Mesangial cell (primary cell): ENCODE measurements around the gene B4GALNT4. TPM values are rescaled to one million over a fixed set of nuclear protein-coding genes. Genes with fewer than 3 reads are reported as not detected.

Source experiments
- total RNA-seq: library from RNA; depleted of rRNA; stranded (reverse); fragments of >200 nt; gene quantifications from 2 replicates; pipeline ENCODE4 v1.2.3, GENCODE V29; 2015

Gene B4GALNT4, protein sequence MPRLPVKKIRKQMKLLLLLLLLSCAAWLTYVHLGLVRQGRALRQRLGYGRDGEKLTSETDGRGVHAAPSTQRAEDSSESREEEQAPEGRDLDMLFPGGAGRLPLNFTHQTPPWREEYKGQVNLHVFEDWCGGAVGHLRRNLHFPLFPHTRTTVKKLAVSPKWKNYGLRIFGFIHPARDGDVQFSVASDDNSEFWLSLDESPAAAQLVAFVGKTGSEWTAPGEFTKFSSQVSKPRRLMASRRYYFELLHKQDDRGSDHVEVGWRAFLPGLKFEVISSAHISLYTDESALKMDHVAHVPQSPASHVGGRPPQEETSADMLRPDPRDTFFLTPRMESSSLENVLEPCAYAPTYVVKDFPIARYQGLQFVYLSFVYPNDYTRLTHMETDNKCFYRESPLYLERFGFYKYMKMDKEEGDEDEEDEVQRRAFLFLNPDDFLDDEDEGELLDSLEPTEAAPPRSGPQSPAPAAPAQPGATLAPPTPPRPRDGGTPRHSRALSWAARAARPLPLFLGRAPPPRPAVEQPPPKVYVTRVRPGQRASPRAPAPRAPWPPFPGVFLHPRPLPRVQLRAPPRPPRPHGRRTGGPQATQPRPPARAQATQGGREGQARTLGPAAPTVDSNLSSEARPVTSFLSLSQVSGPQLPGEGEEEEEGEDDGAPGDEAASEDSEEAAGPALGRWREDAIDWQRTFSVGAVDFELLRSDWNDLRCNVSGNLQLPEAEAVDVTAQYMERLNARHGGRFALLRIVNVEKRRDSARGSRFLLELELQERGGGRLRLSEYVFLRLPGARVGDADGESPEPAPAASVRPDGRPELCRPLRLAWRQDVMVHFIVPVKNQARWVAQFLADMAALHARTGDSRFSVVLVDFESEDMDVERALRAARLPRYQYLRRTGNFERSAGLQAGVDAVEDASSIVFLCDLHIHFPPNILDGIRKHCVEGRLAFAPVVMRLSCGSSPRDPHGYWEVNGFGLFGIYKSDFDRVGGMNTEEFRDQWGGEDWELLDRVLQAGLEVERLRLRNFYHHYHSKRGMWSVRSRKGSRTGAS
- total RNA-seq: 13.9 and 21.6 TPM in 2 replicates

GRCh38 chr11:369336-370018, at the start of gene B4GALNT4:
B4GALNT4 (plus strand) TSS chr11:369499; CDS start chr11:369804, 305 bp downstream.

GRCh38 chr11:394034-394857, 24.9 kb downstream of the B4GALNT4 start, which contains the start of gene PKP3:
PKP3 (plus strand) TSS chr11:394209; CDS start chr11:394293, 84 bp downstream.

Other genes starting within 250 kb of the B4GALNT4 start
- 1.9 TPM in 1 of 2 replicates, not detected in the other for gene SCGB1C1, start 176.4 kb upstream of the B4GALNT4 start, total RNA-seq
- 19.2 and 28.1 TPM in 2 replicates for gene BET1L, start 162.1 kb upstream of the B4GALNT4 start, total RNA-seq
- 126 and 147 TPM in 2 replicates for gene RIC8A, start 161.8 kb upstream of the B4GALNT4 start, total RNA-seq
- gene SIRT3, start 133.2 kb upstream of the B4GALNT4 start, total RNA-seq: 8.0 and 27.6 TPM in 2 replicates
- 72.1 and 147 TPM in 2 replicates for gene PSMD13, start 132.5 kb upstream of the B4GALNT4 start, total RNA-seq
- not detected in 2 replicates for gene NLRP6, start 91.1 kb upstream of the B4GALNT4 start, total RNA-seq
- gene PGGHG, start 80.4 kb upstream of the B4GALNT4 start, total RNA-seq: 6.5 and 14.6 TPM in 2 replicates
- not detected in 2 replicates for gene IFITM5, start 70.0 kb upstream of the B4GALNT4 start, total RNA-seq
- 141 and 628 TPM in 2 replicates for gene IFITM2, start 61.7 kb upstream of the B4GALNT4 start, total RNA-seq
- gene IFITM1, start 55.5 kb upstream of the B4GALNT4 start, total RNA-seq: 12.9 and 305 TPM in 2 replicates
- gene IFITM3, start 48.6 kb upstream of the B4GALNT4 start, total RNA-seq: 159 and 737 TPM in 2 replicates
- 3.3 and 8.2 TPM in 2 replicates for gene PKP3, start 24.7 kb downstream of the B4GALNT4 start, total RNA-seq
- 48.6 and 96.8 TPM in 2 replicates for gene SIGIRR, start 45.5 kb downstream of the B4GALNT4 start, total RNA-seq
- gene ANO9, start 72.5 kb downstream of the B4GALNT4 start, total RNA-seq: 3.1 and 15.8 TPM in 2 replicates
- 46.6 and 69.7 TPM in 2 replicates for gene PTDSS2, start 80.8 kb downstream of the B4GALNT4 start, total RNA-seq
- 265 and 319 TPM in 2 replicates for gene RNH1, start 137.7 kb downstream of the B4GALNT4 start, total RNA-seq
- 42.5 and 64.7 TPM in 2 replicates for gene HRAS, start 166.1 kb downstream of the B4GALNT4 start, total RNA-seq
- 0.33 and 2.3 TPM in 2 replicates for gene LRRC56, start 168.0 kb downstream of the B4GALNT4 start, total RNA-seq
- gene LMNTD2, start 191.2 kb downstream of the B4GALNT4 start, total RNA-seq: 0.65 and 7.2 TPM in 2 replicates
- 63.9 and 121 TPM in 2 replicates for gene RASSF7, start 191.5 kb downstream of the B4GALNT4 start, total RNA-seq
- gene PHRF1, start 207.0 kb downstream of the B4GALNT4 start, total RNA-seq: 25.1 and 25.4 TPM in 2 replicates
- 24.3 and 35.4 TPM in 2 replicates for gene IRF7, start 246.5 kb downstream of the B4GALNT4 start, total RNA-seq